WTC11 (cell line): ENCODE results near the gene CPNE6. TPM values are rescaled to one million over a fixed set of nuclear protein-coding genes. Genes with fewer than 3 reads are reported as not detected.

Source experiments
- ATAC-seq: fragments of 200-7000 bp; cut with Tn5 transposase; 2 replicates; pipeline ENCODE4 v1.10.0; 2021; ENCODE audit warnings: mild to moderate bottlenecking, moderate library complexity
- CTCF ChIA-PET: fragments of 300-600 bp; sonication (Branson Sonifier 250); formaldehyde crosslinking; loops from one replicate; lab custom pipeline; 2021; ENCODE audit warnings: antibody characterized with exemption; lab: Charles Lee
- POLR2A ChIA-PET: fragments of 350-600 bp; sonication (Branson Sonifier 250); formaldehyde crosslinking; loops from one replicate; lab custom pipeline; 2021; ENCODE audit warnings: antibody characterized with exemption; lab: Charles Lee
- DNase-seq: peaks from one replicate; pipeline ENCODE4 v3.0.0; 2021; ENCODE audit warnings: low spot score
- H3K27ac Mint-ChIP-seq: 2 replicates; pipeline ENCODE4 v1.8.0; 2021; ENCODE audit warnings: mixed read lengths
- H3K27me3 Mint-ChIP-seq: 2 replicates; pipeline ENCODE4 v1.8.0; 2021; ENCODE audit warnings: low read depth, mild to moderate bottlenecking, moderate library complexity, mixed read lengths
- H3K36me3 Mint-ChIP-seq: 2 replicates; pipeline ENCODE4 v1.8.0; 2021; ENCODE audit warnings: mixed read lengths
- H3K4me1 Mint-ChIP-seq: 2 replicates; pipeline ENCODE4 v1.8.0; 2022; ENCODE audit warnings: mixed read lengths
- H3K4me3 Mint-ChIP-seq: 2 replicates; pipeline ENCODE4 v1.8.0; 2021; ENCODE audit warnings: mild to moderate bottlenecking, moderate library complexity, mixed read lengths
- H3K9me3 Mint-ChIP-seq: 2 replicates; pipeline ENCODE4 v1.8.0; 2021; ENCODE audit warnings: mixed read lengths
- ATF1 ChIP-seq: sonication (generic); formaldehyde crosslinking; IDR thresholded peaks from 2 replicates; pipeline ENCODE4 v1.8.1; 2023; ENCODE audit warnings: mild to moderate bottlenecking, moderate library complexity, missing genetic modification reagents
- E2F4 ChIP-seq: sonication (generic); formaldehyde crosslinking; IDR thresholded peaks from 2 replicates; pipeline ENCODE4 v1.8.1; 2022; ENCODE audit warnings: low read depth, mild to moderate bottlenecking, moderate library complexity, missing genetic modification reagents, borderline replicate concordance
- FOXJ3 ChIP-seq: sonication (generic); formaldehyde crosslinking; IDR thresholded peaks from 2 replicates; pipeline ENCODE4 v1.9.0; 2021; ENCODE audit warnings: missing genetic modification reagents, mild to moderate bottlenecking, borderline replicate concordance
- IRF1 ChIP-seq: sonication (generic); formaldehyde crosslinking; IDR thresholded peaks from 2 replicates; pipeline ENCODE4 v1.8.0; 2023; ENCODE audit warnings: missing genetic modification reagents
- OVOL2 ChIP-seq: fragments of 250-450 bp; sonication (Bioruptor Pico); IDR thresholded peaks from 2 replicates; pipeline ENCODE4 v1.9.0; 2021; ENCODE audit warnings: mild to moderate bottlenecking, borderline replicate concordance
- PREB ChIP-seq: sonication (generic); formaldehyde crosslinking; IDR thresholded peaks from 2 replicates; pipeline ENCODE4 v1.8.1; 2022; ENCODE audit warnings: mild to moderate bottlenecking, missing genetic modification reagents, moderate library complexity, borderline replicate concordance
- RELA ChIP-seq: sonication (generic); formaldehyde crosslinking; IDR thresholded peaks from 2 replicates; pipeline ENCODE4 v1.8.1; 2022; ENCODE audit warnings: missing genetic modification reagents, mild to moderate bottlenecking, borderline replicate concordance
- TEAD1 ChIP-seq: sonication (generic); formaldehyde crosslinking; IDR thresholded peaks from 2 replicates; pipeline ENCODE4 v1.8.0; 2022; ENCODE audit warnings: mild to moderate bottlenecking, missing genetic modification reagents
- ZNF232 ChIP-seq: sonication (generic); formaldehyde crosslinking; IDR thresholded peaks from 2 replicates; pipeline ENCODE4 v1.8.0; 2022; ENCODE audit warnings: mild to moderate bottlenecking, missing genetic modification reagents
- ZNF317 ChIP-seq: sonication (generic); formaldehyde crosslinking; IDR thresholded peaks from 2 replicates; pipeline ENCODE4 v1.8.1; 2023; ENCODE audit warnings: low read depth, mild to moderate bottlenecking, moderate library complexity, missing genetic modification reagents, borderline replicate concordance
- ZNF416 ChIP-seq: fragments of 250-450 bp; sonication (Bioruptor Pico); IDR thresholded peaks from 2 replicates; pipeline ENCODE4 v1.9.0; 2021; ENCODE audit warnings: mild to moderate bottlenecking, inconsistent platforms
- ZNF425 ChIP-seq: fragments of 250-450 bp; sonication (Bioruptor Pico); conservative IDR thresholded peaks from 2 replicates; pipeline ENCODE4 v1.9.0; 2021; ENCODE audit warnings: mild to moderate bottlenecking
- ZNF671 ChIP-seq: fragments of 250-450 bp; sonication (Bioruptor Pico); IDR thresholded peaks from 2 replicates; pipeline ENCODE4 v1.8.0; 2021; ENCODE audit warnings: mild to moderate bottlenecking
- total RNA-seq: library from RNA; stranded (reverse); gene quantifications from 3 replicates; pipeline ENCODE4 v1.2.3, GENCODE V29; 2021
- TF ChIP-seq, protein P1 (sequence below): sonication (generic); formaldehyde crosslinking; IDR thresholded peaks from 2 replicates; pipeline ENCODE4 v1.8.1; 2023; ENCODE audit warnings: mild to moderate bottlenecking, missing genetic modification reagents, borderline replicate concordance
- TF ChIP-seq, protein P2 (sequence below): sonication (generic); formaldehyde crosslinking; conservative IDR thresholded peaks from 2 replicates; pipeline ENCODE4 v1.8.1; 2022; ENCODE audit warnings: mild to moderate bottlenecking, missing genetic modification reagents
- TF ChIP-seq, protein P3 (sequence below): sonication (generic); formaldehyde crosslinking; IDR thresholded peaks from 2 replicates; pipeline ENCODE4 v1.8.0; 2022; ENCODE audit warnings: mild to moderate bottlenecking, missing genetic modification reagents

The CPNE6 gene
- total RNA-seq, 1 experiment from 2014 or later = not detected

GRCh38 chr14:24086193-24086955 is 15.0 kb downstream of the CPNE6 start:
- peaks cover 24% of the 10 kb centered on the region for H3K27me3 Mint-ChIP-seq
- TF ChIP-seq ZNF317 (CRISPR knock-in tag) (no peak), OVOL2 (CRISPR knock-in tag) (no peak), E2F4 (CRISPR knock-in tag) (no peak), ZNF416 (CRISPR knock-in tag) (no peak), ATF1 (CRISPR knock-in tag) (no peak), ZNF425 (CRISPR knock-in tag) (no peak), PREB (CRISPR knock-in tag) (no peak), ZNF232 (CRISPR knock-in tag) (no peak), RELA (CRISPR knock-in tag) (no peak), TEAD1 (CRISPR knock-in tag) (no peak), FOXJ3 (no peak), ZNF671 (CRISPR knock-in tag) (no peak), IRF1 (no peak)
- TF ChIP-seq, protein P1, sequence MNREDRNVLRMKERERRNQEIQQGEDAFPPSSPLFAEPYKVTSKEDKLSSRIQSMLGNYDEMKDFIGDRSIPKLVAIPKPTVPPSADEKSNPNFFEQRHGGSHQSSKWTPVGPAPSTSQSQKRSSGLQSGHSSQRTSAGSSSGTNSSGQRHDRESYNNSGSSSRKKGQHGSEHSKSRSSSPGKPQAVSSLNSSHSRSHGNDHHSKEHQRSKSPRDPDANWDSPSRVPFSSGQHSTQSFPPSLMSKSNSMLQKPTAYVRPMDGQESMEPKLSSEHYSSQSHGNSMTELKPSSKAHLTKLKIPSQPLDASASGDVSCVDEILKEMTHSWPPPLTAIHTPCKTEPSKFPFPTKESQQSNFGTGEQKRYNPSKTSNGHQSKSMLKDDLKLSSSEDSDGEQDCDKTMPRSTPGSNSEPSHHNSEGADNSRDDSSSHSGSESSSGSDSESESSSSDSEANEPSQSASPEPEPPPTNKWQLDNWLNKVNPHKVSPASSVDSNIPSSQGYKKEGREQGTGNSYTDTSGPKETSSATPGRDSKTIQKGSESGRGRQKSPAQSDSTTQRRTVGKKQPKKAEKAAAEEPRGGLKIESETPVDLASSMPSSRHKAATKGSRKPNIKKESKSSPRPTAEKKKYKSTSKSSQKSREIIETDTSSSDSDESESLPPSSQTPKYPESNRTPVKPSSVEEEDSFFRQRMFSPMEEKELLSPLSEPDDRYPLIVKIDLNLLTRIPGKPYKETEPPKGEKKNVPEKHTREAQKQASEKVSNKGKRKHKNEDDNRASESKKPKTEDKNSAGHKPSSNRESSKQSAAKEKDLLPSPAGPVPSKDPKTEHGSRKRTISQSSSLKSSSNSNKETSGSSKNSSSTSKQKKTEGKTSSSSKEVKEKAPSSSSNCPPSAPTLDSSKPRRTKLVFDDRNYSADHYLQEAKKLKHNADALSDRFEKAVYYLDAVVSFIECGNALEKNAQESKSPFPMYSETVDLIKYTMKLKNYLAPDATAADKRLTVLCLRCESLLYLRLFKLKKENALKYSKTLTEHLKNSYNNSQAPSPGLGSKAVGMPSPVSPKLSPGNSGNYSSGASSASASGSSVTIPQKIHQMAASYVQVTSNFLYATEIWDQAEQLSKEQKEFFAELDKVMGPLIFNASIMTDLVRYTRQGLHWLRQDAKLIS (CRISPR knock-in tag) = no peak
- TF ChIP-seq, protein P2, sequence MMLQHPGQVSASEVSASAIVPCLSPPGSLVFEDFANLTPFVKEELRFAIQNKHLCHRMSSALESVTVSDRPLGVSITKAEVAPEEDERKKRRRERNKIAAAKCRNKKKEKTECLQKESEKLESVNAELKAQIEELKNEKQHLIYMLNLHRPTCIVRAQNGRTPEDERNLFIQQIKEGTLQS (CRISPR knock-in tag) = no peak
- TF ChIP-seq, protein P3, sequence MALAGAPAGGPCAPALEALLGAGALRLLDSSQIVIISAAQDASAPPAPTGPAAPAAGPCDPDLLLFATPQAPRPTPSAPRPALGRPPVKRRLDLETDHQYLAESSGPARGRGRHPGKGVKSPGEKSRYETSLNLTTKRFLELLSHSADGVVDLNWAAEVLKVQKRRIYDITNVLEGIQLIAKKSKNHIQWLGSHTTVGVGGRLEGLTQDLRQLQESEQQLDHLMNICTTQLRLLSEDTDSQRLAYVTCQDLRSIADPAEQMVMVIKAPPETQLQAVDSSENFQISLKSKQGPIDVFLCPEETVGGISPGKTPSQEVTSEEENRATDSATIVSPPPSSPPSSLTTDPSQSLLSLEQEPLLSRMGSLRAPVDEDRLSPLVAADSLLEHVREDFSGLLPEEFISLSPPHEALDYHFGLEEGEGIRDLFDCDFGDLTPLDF (CRISPR knock-in tag) = no peak
- peaks cover 17% of the 10 kb centered on the region for H3K4me1 Mint-ChIP-seq
- ChIA-PET CTCF (interaction anchor here (1.2 to 2.7 kb wide), 3 partner anchors 22 to 31 kb away, joined by 3 to 17 read pairs (median 7); no protein-coding TSS in a partner anchor), POLR2A (no interaction called here)
- no peaks in the 10 kb centered on the region for H3K36me3 Mint-ChIP-seq
- DNase-seq (no peak), ATAC-seq (no peak)
- H3K9me3 Mint-ChIP-seq = no peaks in the 10 kb centered on the region
- H3K27ac Mint-ChIP-seq = no peak overlapping the region
- no peak overlapping the region for H3K4me3 Mint-ChIP-seq
